CD4-positive, alpha-beta T cell treated with Interleukin-1 beta for 1 hour (primary cell): ENCODE results near the gene KBTBD6.
"Not testable (repeated sequence)": the region's sequence is repeated elsewhere in the genome, so short reads cannot be mapped to it uniquely, and the experiment has no call there.

Experiments used
- DNase-seq, 2 donors: peaks; one replicate each; pipeline ENCODE4 v3.0.0-alpha.2; 2020 to 2022

The KBTBD6 gene

GRCh38 chr13:41133951-41134350 lies 1.3 kb upstream of the KBTBD6 start:
- DNase-seq: no peak

- DNase-seq: not testable (repeated sequence)
These were observed 716 bp downstream of the KBTBD6 start for GRCh38 chr13:41131660-41132511.

- not testable (repeated sequence) for DNase-seq
These were observed 1.4 kb downstream of the KBTBD6 start for GRCh38 chr13:41131189-41131588.

- no peak for DNase-seq
These were observed 2.2 kb downstream of the KBTBD6 start for GRCh38 chr13:41130356-41130755.

- no peak for DNase-seq
These were observed 4.9 kb downstream of the KBTBD6 start for GRCh38 chr13:41127701-41128100.

GRCh38 chr13:41122838-41123237 lies 9.8 kb downstream of the KBTBD6 start:
- DNase-seq: peak in 1 of 2 donors; percentile 40

GRCh38 chr13:41117869-41118268 lies 14.7 kb downstream of the KBTBD6 start:
- no peak for DNase-seq

- DNase-seq: no peak
These were observed 21.1 kb downstream of the KBTBD6 start for GRCh38 chr13:41111454-41111853.

- no peak for DNase-seq
These were observed 25.0 kb downstream of the KBTBD6 start for GRCh38 chr13:41107584-41108014.

GRCh38 chr13:41107104-41107571 lies 25.5 kb downstream of the KBTBD6 start:
- DNase-seq: no peak

- DNase-seq: no peak
These were observed 32.6 kb downstream of the KBTBD6 start for GRCh38 chr13:41099986-41100385.

- no peak for DNase-seq
These were observed 33.8 kb downstream of the KBTBD6 start for GRCh38 chr13:41098761-41099160.

- not testable (repeated sequence) for DNase-seq
These were observed 36.9 kb downstream of the KBTBD6 start for GRCh38 chr13:41095681-41096080.

GRCh38 chr13:41085961-41086585 lies 46.5 kb downstream of the KBTBD6 start:
- DNase-seq: no peak

GRCh38 chr13:41079725-41080124 lies 52.9 kb downstream of the KBTBD6 start:
- DNase-seq: no peak
